ENCODE results near the gene CYBB. TPM values are rescaled to one million over a fixed set of nuclear protein-coding genes. Genes with fewer than 3 reads are reported as not detected.

The CYBB gene
- total RNA-seq, 4 donors from 2014 or later: 10.2 to 36.7 (median 21.8) TPM

GRCh38 chrX:37854148-37854547, 74.3 kb downstream of the CYBB start:
- intact Hi-C loops (cut with DNase I; ENCODE audit: low total_unique reads): no loop called here
- no peak overlapping the region for H3K27ac ChIP-seq
- DNase-seq: no peak
- no peak overlapping the region for H3K4me3 ChIP-seq
- no peak for TF ChIP-seq POLR2A (IDR thresholded peaks at IDR 0.05)
- no peak for TF ChIP-seq CTCF (IDR thresholded peaks at IDR 0.05)
- H3K9me3 ChIP-seq: no peaks in the 10 kb centered on the region
- no peaks in the 10 kb centered on the region for H3K4me1 ChIP-seq
- H3K36me3 ChIP-seq: no peaks in the 10 kb centered on the region
- no peaks in the 10 kb centered on the region for H3K27me3 ChIP-seq

GRCh38 chrX:37854748-37855147, 74.9 kb downstream of the CYBB start:
- Histone ChIP-seq H3K36me3 (no peaks in the 10 kb centered on the region), H3K27ac (no peak overlapping the region), H3K27me3 (no peaks in the 10 kb centered on the region), H3K9me3 (no peaks in the 10 kb centered on the region), H3K4me1 (no peaks in the 10 kb centered on the region), H3K4me3 (no peak overlapping the region)
- intact Hi-C loops (cut with DNase I; ENCODE audit: low total_unique reads): no loop called here
- no peak for DNase-seq
- TF ChIP-seq CTCF (IDR thresholded peaks at IDR 0.05): no peak
- no peak for TF ChIP-seq POLR2A (IDR thresholded peaks at IDR 0.05)

- no peak overlapping the region for H3K4me3 ChIP-seq
- no peaks in the 10 kb centered on the region for H3K36me3 ChIP-seq
- no peak overlapping the region for H3K27ac ChIP-seq
- TF ChIP-seq POLR2A (IDR thresholded peaks at IDR 0.05): no peak
- TF ChIP-seq CTCF (IDR thresholded peaks at IDR 0.05): no peak
- no peaks in the 10 kb centered on the region for H3K9me3 ChIP-seq
- intact Hi-C loops (cut with DNase I; ENCODE audit: low total_unique reads): no loop called here
- no peaks in the 10 kb centered on the region for H3K4me1 ChIP-seq
- DNase-seq: no peak
- no peaks in the 10 kb centered on the region for H3K27me3 ChIP-seq
Observed at GRCh38 chrX:37860721-37861120, 80.9 kb downstream of the CYBB start.

GRCh38 chrX:37862851-37863250, 83.0 kb downstream of the CYBB start:
- H3K9me3 ChIP-seq: no peaks in the 10 kb centered on the region
- no peak overlapping the region for H3K27ac ChIP-seq
- DNase-seq: no peak
- H3K4me3 ChIP-seq: no peak overlapping the region
- intact Hi-C loops (cut with DNase I; ENCODE audit: low total_unique reads): no loop called here
- H3K4me1 ChIP-seq: no peaks in the 10 kb centered on the region
- TF ChIP-seq CTCF (IDR thresholded peaks at IDR 0.05) (no peak), POLR2A (IDR thresholded peaks at IDR 0.05) (no peak)
- no peaks in the 10 kb centered on the region for H3K27me3 ChIP-seq
- no peaks in the 10 kb centered on the region for H3K36me3 ChIP-seq

Other genes starting within 250 kb of the CYBB start
- under 1 TPM in 2 of 4 donors, not detected in 2; 0.12 to 0.83 TPM for gene LANCL3, start 208.4 kb upstream of the CYBB start, total RNA-seq
- gene XK, start 94.3 kb upstream of the CYBB start, total RNA-seq: 1 to 10 TPM in 3 of 4 donors, under 1 TPM in 1; 0.26 to 5.0 (median 2.0) TPM
- gene DYNLT3, start 67.5 kb downstream of the CYBB start, total RNA-seq: 10 to 100 TPM; 31.3 to 59.7 (median 46.6) TPM
- 1 to 10 TPM in 2 of 4 donors, under 1 TPM in 2; under 0.01 to 3.1 (median 1.6) TPM for gene SYTL5, start 226.5 kb downstream of the CYBB start, total RNA-seq

All from uterus (tissue), 4 donors.